Measurements from ENCODE around the gene PIGU.

DNA sequence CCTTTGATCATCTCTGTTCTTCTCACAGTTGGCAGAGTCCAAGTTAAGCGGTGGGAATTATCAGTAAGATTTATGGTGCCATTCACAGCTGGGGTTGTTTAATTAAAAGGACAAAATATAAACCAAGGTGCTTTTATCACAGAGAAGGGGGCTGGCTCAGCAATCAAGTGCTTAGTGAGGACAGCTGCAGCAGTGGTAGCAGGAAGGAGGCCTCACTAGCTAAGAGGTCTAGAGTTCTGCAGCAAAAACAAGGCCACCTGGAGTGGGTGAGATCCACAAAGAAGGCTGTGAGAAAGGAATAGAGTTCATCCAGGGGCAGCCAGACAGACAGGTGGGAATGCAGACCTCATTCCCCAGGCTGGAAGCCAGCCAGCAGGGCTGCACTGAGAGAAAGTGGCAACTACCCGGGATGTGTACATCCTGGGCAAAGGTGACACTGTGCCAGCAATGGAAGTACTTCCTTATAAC is 37.1 kb downstream of the PIGU start:
- TF ChIP-seq CTCF (IDR thresholded peaks at IDR 0.05), result no peak
- no peak for TF ChIP-seq ZFX (IDR thresholded peaks at IDR 0.05; ENCODE audit: borderline replicate concordance)
